CD1c-positive myeloid dendritic cell (primary cell): ENCODE results near the gene TPM2.

Experiments used
- DNase-seq: peaks from one replicate; pipeline ENCODE4 v3.0.0-alpha.2; 2016; ENCODE audit errors: extremely low spot score

TPM2 gene

GRCh38 chr9:35689542-35690293 lies at the start of gene TPM2:
TSS of gene TPM2 (minus strand) at chr9:35689925. CDS start at chr9:35689817, 108 bp downstream.
- no peak for DNase-seq

GRCh38 chr9:35738924-35739323 lies 49.2 kb upstream of the TPM2 start:
- no peak for DNase-seq

GRCh38 chr9:35738186-35738585 lies 48.5 kb upstream of the TPM2 start:
- no peak for DNase-seq

GRCh38 chr9:35737143-35737542 lies 47.4 kb upstream of the TPM2 start:
- DNase-seq, result no peak

- DNase-seq, result peak; percentile 65
Observed at GRCh38 chr9:35736201-35736633, 46.5 kb upstream of the TPM2 start.

GRCh38 chr9:35734096-35734495 lies 44.4 kb upstream of the TPM2 start:
- DNase-seq, result no peak

GRCh38 chr9:35732800-35733541 lies 43.2 kb upstream of the TPM2 start:
- DNase-seq, result peak; percentile 49

GRCh38 chr9:35732185-35732799 lies 42.6 kb upstream of the TPM2 start, which contains the start of the genes CREB3 and TLN1:
TSS of gene CREB3 (plus strand) at chr9:35732666. CDS start at chr9:35732773, 107 bp downstream.
TSS of gene TLN1 (minus strand) at chr9:35732195. CDS start at chr9:35725694, 6,501 bp downstream.
- DNase-seq, result peak; percentile 99

- no peak for DNase-seq
Observed at GRCh38 chr9:35731415-35732184, 41.9 kb upstream of the TPM2 start.

- peak; percentile 10 for DNase-seq
Observed at GRCh38 chr9:35730486-35730854, 40.7 kb upstream of the TPM2 start.

GRCh38 chr9:35729700-35730485 lies 40.2 kb upstream of the TPM2 start:
- peak; percentile 78 for DNase-seq

GRCh38 chr9:35729101-35729500 lies 39.4 kb upstream of the TPM2 start:
- no peak for DNase-seq

GRCh38 chr9:35728041-35728971 lies 38.6 kb upstream of the TPM2 start:
- peak; percentile 52 for DNase-seq

- DNase-seq, result no peak
Observed at GRCh38 chr9:35727676-35728040, 37.9 kb upstream of the TPM2 start.

- peak; percentile 29 for DNase-seq
Observed at GRCh38 chr9:35726931-35727330, 37.2 kb upstream of the TPM2 start.

GRCh38 chr9:35725362-35725761 lies 35.6 kb upstream of the TPM2 start:
- no peak for DNase-seq

- DNase-seq, result no peak
Observed at GRCh38 chr9:35723908-35724307, 34.2 kb upstream of the TPM2 start.

GRCh38 chr9:35723426-35723825 lies 33.7 kb upstream of the TPM2 start:
- DNase-seq, result no peak

GRCh38 chr9:35719546-35719945 lies 29.8 kb upstream of the TPM2 start:
- no peak for DNase-seq
